Measurements from ENCODE around the gene CLDN10.
"Not testable (repeated sequence)": the region's sequence is repeated elsewhere in the genome, so short reads cannot be mapped to it uniquely, and the experiment has no call there.

The CLDN10 gene, protein sequence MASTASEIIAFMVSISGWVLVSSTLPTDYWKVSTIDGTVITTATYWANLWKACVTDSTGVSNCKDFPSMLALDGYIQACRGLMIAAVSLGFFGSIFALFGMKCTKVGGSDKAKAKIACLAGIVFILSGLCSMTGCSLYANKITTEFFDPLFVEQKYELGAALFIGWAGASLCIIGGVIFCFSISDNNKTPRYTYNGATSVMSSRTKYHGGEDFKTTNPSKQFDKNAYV

DNA sequence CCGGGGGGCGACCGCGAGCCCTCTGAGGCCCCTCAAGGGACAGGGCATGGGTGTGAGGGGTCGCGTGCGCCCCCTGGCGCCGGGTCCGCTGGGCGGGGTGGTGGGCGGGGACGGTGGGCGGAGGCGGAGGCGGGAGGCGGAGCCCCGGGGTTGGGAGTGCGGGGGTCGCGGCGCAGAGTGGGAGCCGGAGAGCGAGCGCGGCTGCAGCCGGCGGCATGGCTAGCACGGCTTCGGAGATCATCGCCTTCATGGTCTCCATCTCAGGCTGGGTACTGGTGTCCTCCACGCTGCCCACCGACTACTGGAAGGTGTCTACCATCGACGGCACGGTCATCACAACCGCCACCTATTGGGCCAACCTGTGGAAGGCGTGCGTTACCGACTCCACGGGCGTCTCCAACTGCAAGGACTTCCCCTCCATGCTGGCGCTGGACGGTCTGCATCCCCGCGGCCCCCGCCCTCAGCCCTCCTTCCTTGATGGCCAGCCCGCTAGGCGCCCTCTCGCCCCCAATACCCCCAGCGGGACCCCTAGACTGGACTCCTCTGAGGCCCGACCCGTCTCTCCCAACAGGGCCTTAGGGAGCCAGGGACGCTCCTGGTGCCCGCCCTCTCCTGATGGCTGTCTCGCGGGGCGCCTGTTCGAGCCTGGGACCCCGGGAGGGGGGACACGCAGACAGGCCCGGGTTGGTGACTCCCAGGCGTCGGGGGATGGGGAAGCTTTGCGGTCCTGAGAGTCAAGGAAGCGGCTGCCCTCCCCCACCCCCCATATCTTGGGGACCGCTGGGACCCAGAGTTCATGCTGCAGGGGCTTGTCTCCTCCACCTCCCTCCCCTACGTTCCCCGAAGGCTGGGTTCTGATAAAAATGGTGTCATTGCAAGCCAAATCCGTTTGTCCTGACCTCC, at the start of gene CLDN10:
Gene CLDN10 (plus strand): TSS at position 182 of the 903 bp plus-strand sequence. CDS start 34 bp downstream, at position 216.
- DNase-seq: no peak

DNA sequence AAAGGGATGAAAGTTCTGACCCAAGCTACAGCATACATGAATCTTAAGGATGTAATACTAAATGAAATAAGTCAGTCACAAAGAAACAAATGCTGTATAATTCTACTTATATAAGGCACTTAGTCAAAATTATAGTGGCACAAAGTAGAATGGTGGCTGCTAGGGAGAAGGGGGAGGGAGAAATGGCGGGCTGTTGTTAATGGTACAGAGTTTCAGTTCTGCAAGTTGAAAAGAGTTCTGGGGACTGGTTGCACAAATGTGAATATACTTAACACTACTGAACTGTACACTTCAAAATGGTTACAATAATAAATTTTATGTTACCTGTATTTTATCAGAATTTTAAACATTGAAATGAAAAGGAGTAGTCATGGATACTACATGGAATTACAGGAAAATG, 48.9 kb upstream of the CLDN10 start:
- no peak for DNase-seq

DNA sequence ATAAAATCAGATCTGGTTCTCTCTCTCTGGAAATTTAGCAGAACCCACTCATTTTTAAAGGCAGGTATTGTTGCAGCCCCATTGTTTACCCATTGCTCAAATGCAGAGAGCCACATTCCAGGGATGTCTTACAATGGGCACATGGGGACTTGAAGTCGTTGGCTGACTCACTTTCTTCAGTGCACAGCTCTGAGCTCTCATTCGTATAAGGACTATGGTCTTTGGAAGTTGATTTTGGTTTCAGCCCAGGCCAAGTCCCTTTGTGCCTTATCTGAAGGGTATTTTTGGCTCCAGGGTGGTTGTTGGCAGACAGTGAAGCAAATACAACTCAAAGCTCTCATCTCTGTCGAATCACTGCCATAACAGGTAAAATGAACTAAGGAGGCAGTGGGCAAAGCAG, 47.3 kb upstream of the CLDN10 start:
- no peak for DNase-seq

DNA sequence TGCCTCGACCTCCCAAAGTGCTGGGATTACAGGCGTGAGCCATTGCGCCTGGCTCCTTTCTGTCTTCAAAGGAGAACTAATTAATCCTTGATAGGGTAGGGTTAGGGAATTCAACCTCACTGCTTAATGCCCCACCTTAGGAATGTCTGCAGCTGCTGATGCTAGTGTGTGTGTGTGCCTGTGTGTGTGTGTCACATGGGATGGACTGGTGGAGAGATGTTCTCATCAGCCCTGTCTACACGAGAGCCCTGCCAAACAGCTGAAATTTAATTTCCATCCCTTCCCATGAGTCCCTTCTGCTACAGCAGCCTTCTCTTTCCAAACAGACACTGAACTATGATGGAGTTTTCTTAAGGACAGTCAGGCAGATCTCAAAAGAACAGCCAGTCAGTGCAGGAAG, 46.5 kb upstream of the CLDN10 start:
- no peak for DNase-seq

DNA sequence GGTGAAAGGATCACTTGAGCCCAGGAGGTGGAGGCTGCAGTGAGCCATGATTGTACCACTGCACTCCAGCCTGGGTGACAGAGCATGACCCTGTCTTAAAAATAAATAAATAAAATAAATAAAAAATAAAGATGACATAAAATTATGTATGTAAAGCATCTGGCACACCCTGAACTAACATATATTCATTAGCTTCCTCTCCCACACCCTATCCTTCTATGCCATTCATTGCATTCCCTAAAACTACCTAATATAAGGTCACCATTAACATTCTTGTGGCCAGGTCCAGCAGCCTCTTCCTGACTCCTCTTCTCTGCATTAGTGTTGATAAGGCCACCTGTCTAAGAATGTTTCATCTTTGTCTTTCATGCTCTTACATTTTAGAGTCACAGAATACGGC, 44.5 kb upstream of the CLDN10 start:
- no peak for DNase-seq

DNA sequence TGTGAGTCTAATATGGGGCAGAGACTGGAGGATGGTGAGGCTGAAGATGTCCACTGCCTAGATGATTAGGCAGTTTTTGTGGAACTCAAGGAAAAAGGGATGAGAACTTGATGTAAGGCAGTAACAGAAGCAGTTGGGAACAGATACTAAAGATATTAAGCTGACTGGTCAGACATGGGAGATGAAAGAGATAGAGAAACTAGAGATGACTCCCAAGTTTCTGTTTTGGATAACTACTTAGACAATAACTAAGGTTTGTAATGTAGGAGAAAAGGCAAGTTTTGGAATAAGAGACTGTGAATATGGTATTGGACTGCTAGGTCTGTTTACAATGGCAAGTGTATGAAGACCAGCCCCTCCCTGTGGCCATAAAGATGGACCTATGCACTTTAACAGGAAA, 43.5 kb upstream of the CLDN10 start:
- DNase-seq: no peak

DNA sequence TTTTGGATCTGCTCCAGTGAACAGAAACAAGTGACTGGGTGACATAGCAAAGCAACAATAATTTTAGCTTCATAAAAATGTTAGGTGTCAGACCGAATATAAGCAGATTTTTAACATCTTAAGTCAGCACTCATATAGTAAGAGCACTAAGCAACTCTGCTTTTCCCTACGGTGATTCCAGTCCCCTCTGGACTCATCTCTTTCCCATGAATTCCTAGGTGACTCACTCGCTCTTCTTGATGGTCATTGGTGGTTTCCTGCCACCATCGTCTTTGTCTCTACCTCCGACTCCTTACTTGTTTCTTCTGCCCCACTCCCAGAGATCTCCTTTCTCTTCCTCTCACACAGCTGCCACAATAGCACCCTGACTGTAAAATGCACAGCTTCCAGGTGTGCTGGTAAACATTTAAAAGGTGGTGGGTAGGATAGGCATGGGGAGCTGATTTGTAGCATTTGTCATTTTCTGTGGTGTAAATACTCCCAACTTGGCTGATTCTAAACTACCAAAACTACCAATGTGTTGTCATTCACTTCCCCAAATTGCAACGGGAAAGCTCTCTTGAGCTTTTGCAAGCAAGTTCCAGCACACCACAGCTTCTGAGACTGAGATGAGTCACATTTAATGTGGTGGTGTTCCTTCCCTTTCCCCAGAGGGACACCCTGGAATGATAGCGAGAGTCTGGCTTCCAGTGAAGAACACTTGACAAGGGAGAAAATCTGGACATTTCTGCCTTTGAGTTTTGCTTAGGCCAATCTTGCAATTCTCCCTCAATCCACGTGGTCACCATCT, 42.8 kb upstream of the CLDN10 start:
- no peak for DNase-seq

DNA sequence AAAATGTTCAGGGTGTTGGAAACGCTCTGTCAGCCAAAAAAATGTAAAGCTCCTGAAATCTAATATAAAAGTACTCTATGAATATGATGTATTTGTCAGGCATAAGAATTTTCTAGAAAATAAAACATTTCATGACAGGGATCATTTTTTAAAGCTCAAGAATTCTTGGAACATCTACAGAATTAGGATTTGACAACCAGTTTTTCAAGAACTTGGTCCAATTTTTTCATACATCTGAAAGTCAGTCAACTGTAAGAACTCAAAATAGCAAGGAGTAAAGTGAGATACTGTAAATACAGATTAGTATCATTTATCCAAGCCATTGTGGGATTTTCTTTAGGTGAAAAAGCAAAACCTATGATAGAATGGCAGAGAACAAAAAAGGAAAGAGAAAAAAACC, 41.6 kb upstream of the CLDN10 start:
- DNase-seq: no peak

DNA sequence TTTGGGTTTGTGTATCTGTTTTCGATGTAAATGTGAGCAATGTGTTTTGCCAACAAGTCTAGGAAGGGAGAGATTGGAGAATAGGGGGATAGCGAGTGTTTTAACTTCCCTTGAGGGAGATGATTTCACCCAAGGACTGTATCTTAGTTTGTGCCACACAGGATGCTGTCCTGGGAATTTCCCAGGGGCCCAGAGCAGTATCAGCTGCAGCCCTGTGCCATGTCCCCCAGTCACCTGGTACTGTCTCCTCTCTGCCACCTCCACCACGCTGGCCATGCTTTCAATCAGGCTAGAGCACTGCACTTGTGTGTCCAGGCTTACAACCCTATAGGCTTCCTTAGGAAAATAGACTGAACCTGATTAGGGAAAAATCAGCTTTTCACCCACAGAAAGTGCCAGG, 40.1 kb upstream of the CLDN10 start:
- DNase-seq: no peak

DNA sequence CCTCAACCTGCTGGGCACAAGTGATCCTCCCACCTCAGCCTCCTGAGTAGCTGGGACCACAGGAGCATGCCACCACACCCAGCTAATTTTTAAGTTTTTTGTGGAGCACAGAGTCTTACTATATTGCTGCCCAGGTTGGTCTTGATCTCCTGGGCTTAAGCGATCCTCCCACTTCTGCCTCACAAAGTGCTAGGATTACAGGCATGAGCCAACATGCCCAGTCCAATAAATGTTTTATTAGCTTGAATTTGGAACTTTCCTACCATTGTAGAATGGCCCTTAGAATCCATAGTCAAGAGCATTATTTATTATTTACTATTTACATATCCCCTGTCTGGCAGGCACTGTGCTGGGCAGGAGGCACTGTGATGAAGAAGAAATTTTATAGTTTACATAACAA, 39.6 kb upstream of the CLDN10 start:
- no peak for DNase-seq

DNA sequence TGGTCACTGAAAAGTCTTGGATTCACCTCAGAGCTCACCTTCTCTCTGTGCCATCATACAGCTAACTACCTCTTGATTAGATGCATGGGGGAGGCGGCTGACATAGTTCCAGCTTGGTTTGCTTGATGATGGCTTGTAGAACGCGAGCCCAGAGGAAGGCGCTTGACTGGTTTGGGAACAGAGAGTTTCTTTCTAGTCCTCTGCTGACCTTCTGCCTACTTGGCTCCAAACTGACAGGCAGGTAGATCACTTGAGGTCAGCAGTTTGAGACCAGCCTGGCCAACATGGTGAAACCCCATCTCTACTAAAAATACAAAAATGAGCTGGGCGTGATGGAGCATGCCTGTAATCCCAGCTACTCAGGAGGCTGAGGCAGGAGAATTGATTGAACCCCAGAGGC, 36.9 kb upstream of the CLDN10 start:
- not testable (repeated sequence) for DNase-seq

DNA sequence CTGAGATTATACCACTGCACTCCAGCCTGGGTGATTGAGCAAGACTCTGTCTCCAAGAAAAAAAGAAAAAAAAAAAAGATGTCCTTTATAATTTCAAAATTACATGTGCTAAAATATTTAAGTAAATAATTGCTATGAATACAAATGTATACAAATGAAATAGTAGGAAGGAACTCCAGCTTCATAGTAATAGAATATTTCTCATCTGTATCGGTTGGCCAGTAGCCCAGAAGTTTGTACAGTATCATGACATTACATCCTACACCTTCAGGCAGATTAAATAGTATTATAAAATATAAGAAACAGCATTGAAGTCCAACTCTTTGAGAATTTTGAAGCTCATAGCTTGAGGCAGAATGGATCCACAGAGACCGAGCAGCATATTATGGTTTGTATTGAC, 36.5 kb upstream of the CLDN10 start:
- DNase-seq: no peak

DNA sequence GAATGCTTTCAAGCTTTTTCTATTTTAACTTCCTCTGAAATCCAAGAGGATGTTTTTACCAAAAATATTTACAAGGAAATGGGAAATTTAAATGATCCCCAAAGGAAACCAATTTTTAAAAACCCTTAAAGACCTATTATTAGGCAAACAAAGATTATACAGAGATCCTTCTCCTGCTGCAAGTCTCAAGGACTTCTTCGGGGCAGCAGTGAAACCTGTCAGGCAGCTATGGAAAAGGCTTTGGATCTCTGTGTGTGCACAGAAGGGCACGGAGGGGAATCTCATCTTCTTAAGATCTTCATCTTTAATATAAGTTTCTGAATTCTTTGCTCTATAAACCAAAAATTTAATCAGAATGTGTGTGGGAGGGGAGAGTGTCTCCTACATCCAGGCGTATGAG, 36.0 kb upstream of the CLDN10 start:
- no peak for DNase-seq

DNA sequence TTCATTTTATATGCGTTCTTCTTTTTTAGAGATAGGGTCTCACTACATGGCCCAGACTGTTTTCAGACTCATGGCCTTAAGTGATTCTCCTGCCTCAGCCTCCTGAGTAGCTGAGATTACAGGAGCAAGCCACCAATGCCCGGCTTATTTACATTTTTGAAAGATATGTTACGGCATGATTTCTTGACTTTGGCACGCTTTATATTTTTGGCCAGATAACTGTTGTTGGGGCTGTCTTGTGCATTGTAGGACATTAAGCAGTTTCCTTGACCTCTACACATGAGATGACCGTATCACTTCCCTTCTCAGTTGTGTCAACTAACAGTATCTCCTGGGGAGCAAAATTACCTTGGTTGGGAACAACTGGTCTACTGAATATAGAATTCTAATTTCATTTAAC, 28.9 kb upstream of the CLDN10 start:
- DNase-seq: no peak

DNA sequence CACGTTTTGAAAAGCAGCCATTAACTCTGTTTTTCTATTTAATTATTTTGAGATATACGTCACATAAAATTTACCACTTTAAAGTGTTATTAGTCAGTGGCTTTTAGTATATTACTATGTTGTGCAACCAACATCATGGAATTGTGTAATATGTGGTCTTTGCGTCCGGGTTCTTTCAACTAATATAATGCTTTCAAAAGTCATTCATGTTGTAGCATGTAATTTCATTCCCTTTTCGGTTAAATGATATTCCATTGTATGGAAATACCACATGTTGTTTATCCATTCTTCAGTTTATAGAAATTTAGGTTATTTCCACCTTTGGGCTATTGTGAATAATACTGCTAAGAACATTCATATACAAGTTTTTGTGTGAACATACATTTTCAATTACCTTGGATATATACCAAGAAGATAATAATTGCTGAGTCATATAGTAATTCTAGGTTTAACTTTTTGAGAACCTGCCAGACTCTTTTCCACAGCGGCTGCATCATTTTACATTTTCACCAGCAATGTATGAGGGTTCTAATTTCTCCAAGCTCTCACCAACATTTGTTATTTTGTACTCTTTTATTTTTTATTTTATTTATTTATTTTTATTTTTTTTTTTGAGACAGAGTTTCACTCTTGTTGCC, 28.1 kb upstream of the CLDN10 start:
- no peak for DNase-seq

DNA sequence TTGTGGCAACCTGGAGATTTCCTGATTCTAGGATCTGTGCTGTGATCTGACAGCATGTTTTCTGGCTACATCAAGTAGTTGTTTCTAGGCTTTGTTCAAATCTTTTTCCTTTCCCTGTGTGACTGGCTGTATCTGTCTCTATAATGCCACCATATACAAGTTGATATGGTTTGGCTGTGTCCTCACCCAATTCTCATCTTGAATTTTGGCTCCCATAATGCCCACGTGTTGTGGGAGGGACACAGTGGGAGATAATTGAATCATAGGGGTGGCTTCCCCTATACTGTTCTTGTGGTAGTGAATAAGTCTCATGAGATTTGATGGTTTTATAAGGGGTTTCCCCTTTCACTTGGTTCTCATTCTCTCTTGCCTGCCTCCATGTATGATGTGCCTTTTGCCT, 24.6 kb upstream of the CLDN10 start:
- no peak for DNase-seq

DNA sequence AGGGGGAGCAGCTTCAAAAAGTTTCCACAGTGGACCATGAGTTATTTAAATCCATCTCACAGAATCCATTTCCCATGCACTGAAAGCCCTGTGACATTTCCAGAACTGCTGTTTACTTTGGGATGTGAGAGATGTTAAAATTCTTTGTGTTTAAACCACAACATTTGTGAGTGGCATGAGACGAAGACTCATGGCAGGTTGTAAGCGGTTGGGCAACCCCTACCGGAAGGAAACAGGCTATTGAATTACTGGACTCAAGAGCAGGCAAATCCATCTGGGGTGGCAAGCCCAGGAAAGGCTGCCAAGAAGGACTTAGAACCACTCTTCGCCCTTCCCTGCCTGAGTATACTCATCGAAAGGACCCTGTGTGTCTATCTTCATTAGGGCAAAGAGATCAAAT, 22.3 kb upstream of the CLDN10 start:
- no peak for DNase-seq

DNA sequence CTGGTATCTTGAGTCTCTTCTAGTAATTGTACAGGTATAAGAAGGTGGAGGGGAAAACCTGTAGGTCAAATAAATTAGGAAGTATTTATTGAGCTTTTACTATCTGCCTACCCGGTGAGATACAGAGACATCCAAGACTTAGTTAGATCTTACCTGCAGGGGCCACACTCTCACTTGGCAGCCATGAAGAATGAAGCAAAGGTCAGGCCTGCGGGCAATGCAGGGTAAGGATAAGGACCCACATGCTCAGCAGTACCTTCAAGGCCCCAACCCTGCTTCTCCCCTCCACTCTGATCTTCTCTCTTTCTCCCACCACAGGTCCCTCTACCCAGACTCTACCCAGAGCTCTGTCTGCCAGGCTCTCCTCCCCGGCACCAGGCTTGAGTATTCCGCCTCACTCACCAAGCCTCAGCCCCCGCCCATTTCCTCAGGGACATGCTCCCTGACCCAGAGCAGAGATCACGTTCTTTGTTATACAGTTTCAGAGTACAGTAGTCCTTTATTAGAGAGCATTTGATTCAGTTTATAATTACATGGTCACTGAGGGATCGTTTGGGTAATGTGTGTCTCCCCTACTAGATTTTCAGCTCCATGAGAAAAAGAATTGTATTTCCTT, 18.9 kb upstream of the CLDN10 start:
- no peak for DNase-seq

DNA sequence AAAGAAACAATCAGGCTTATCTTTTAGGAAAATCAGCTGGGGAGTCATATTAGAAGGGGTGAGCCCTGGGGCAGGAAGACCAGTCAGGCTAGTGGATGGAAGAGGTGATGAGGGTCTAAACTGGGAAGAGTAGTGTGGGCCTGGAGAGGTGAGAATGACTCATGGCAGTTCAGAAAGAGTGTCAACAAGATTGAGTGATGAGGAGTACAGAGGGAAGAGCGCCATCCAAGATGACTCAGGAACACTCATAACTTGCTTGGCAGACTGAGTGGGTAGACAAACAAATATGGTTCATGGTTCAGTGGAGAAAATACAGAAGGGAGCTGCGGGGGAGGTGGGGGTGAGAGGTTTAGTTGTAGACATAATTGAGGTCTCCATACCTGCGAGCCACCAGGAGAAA, 17.3 kb upstream of the CLDN10 start:
- no peak for DNase-seq

DNA sequence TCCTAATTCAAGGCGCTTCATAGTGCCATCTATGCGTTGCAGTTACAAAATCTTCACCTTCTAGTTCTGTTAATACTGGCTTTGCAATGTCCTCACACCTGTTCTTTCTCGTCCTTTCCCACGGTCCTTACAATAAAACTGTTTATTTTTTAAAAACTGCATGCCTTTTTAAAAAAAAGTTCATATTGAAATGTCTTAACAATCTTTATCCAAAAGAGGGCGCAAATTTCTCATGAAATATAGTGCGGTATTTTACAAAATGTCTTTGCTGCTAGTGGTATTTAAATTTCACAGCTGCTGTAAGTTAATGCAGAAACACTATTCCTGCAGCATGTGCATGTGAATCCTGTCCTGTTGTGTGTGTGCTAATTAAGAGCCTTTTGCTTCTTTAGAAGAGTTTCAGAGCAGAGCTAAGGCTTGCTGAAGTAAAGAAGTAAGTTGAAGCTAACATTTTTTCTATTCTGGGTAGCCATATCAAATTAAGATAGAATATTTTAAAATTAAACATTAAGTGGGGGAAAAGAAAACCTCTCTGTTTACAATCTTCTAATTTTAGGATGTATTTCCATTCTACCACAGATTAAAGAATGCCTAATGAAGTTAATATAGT, 15.8 kb upstream of the CLDN10 start:
- peak; percentile 11 for DNase-seq

DNA sequence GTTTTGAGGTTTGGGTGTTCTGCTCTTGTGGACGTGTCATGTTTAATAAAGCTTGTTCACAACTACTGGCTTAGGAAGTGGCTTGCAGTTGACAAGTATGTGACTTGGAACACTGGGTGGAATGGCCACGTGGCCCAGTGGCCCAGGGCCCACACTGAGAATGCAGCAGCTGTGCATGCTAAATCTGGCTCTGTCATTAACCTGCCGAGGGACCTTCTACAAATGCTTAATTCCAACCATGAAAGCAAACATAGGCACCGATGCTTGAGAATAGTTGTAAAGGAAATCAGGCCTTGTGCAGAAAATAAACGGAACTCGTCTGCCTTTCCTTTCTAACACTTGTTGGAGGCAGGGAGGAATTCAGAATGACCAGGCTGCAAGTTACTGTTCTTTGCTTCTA, 11.6 kb upstream of the CLDN10 start:
- no peak for DNase-seq

DNA sequence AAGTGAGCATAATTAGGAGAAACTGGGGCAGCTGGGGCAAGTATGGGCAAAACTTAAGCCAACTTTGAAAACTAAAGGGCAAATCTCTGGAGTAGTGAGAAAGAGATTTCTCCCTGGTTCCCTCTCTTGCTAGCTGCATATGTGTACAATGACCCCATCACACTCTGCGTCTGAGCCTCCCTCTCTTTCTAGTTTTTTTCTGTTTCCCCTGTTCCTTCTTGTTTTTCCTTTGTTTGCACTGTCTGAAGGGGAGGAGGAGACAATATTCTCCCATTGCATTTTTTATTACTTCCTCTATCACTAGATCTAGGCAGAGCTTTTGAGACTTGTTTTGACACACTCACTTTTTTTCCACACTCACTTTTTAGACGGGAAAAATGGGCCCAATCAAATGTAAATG, 11.2 kb upstream of the CLDN10 start:
- DNase-seq: no peak

All from NCI-H2081 treated with DMSO at 0.1 percent for 48 hours (cell line).